ENCODE data around the gene ATXN8OS.
A peak's percentile ranks its signal among the peaks of the same experiment; 100 is the strongest.
"Not testable (repeated sequence)": the region's sequence is repeated elsewhere in the genome, so short reads cannot be mapped to it uniquely, and the experiment has no call there.

Gene ATXN8OS

DNA sequence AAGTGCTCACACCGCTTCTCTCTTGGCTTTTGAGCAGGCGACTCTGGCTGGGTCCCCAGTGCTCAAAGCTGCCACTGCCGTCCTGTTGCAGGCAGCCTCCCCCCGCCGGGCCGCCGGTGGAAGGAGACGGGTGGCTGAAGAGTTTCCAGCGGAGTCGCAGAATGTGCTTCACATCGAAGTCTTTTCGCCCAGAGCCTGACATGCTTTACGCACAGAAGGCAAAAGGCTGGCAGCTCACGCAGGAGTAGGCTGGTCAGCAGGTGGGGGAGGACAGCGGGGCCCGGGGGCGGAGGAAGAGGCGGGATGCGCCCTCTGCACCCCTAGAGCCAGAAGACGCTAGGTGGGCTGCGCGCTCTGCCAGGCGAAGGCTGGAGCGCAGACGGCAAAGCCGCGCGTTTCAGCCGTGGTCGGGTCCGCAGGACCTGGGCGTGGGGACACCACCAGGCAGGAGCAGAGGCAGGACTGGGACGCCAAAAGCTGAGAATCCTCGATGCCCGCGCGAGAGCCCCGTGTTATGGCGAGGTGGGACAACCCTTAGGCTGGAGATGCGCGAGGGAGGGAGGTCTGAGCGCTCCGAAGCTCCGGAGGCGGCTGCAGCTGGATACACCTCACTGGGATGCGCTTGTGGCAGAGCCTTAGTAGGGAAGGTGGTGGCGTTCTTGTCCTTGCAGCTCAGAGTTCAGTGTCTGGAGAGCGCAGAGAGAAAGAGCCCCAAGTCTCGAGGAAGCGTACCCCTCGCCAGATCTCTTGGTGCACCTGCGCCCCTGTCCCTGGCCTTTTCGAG lies at the start of gene ATXN8OS:
Gene ATXN8OS (plus strand): TSS at position 329 of the 784 bp plus-strand sequence.
- Histone ChIP-seq H3K36me3 (ENCODE audit: insufficient read depth, low read length) (no peaks in the 10 kb centered on the region), H2AFZ (ENCODE audit: low read depth, low read length) (peak within 1 kb of the TSS; percentile 60), H3K9me3 (ENCODE audit: low read length) (no peaks in the 10 kb centered on the region), H3K27me3 (ENCODE audit: insufficient read depth, low read length) (no peaks in the 10 kb centered on the region), H3K4me1 (ENCODE audit: insufficient read depth, low read length) (peaks cover 4% of the 10 kb centered on the region), H3K4me3 (ENCODE audit: low read length) (peak within 1 kb of the TSS; percentile 48)

- Histone ChIP-seq H3K36me3 (ENCODE audit: insufficient read depth, low read length) (no peaks in the 10 kb centered on the region), H3K9me3 (ENCODE audit: low read length) (no peaks in the 10 kb centered on the region), H3K27me3 (ENCODE audit: insufficient read depth, low read length) (no peaks in the 10 kb centered on the region), H3K4me3 (ENCODE audit: low read length) (no peak overlapping the region), H3K4me1 (ENCODE audit: insufficient read depth, low read length) (no peaks in the 10 kb centered on the region), H2AFZ (ENCODE audit: low read depth, low read length) (no peak overlapping the region)
Measured at GRCh38 chr13:70080012-70080411, 27.6 kb upstream of the ATXN8OS start.

DNA sequence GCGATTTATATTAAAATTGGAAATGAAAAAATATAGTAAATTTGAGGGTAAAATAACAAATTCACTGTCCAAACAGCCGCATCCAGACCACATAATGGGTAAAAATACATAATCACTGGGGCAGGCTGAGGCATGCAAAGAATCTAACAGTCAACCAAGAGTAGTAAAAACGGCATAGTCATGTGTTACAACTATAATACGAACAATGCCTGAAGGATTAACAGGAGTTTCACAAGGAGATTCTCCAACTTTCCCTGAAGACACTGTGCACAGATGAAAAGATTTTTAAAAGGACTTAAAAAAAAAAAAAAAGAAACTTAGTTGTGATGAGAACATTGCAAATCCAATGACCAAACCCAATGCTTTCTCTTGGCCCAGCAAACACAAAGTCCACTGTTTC lies 20.4 kb upstream of the ATXN8OS start:
- Histone ChIP-seq H3K4me3 (ENCODE audit: low read length) (no peak overlapping the region), H3K9me3 (ENCODE audit: low read length) (no peaks in the 10 kb centered on the region), H2AFZ (ENCODE audit: low read depth, low read length) (no peak overlapping the region), H3K27me3 (ENCODE audit: insufficient read depth, low read length) (no peaks in the 10 kb centered on the region), H3K36me3 (ENCODE audit: insufficient read depth, low read length) (no peaks in the 10 kb centered on the region), H3K4me1 (ENCODE audit: insufficient read depth, low read length) (peaks cover 4% of the 10 kb centered on the region)

- H3K36me3 ChIP-seq (ENCODE audit: insufficient read depth, low read length), result no peaks in the 10 kb centered on the region
- H3K4me1 ChIP-seq (ENCODE audit: insufficient read depth, low read length), result peaks cover 4% of the 10 kb centered on the region
- H2AFZ ChIP-seq (ENCODE audit: low read depth, low read length), result no peak overlapping the region
- H3K27me3 ChIP-seq (ENCODE audit: insufficient read depth, low read length), result no peaks in the 10 kb centered on the region
- no peak overlapping the region for H3K4me3 ChIP-seq (ENCODE audit: low read length)
- H3K9me3 ChIP-seq (ENCODE audit: low read length), result no peaks in the 10 kb centered on the region
Measured at GRCh38 chr13:70088926-70089325, 18.7 kb upstream of the ATXN8OS start.

DNA sequence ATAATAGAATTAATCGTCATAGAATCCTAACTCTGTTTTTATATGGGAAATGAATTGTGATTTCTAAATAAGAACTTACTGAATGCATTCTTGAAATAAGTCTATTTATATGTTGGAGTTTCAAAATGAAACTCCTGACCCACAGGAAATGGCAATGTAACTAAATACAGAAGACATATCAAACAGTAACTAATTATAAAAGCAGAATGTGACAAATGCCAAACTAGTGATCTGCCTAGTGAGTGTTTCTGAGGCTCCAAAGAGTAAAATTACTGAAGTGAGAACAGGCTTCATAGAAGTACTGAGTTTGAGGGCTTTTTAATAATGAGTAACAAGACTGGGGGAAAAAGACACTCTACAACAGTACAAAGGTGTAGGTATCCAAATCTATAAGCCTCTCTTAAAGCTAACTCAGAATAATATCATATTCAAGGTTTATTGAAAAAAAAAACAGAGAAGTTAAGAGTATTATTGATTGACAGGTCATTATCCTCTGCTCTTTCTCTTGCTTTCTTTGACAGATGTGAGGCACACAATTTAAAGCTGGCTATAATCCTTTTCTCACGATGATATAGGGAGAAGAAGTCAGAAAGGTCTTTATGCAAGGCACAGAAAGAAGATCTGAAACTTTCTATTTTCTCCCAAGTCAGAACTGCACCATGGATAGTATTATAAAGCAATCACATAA lies 17.4 kb upstream of the ATXN8OS start:
- H3K4me3 ChIP-seq (ENCODE audit: low read length), result no peak overlapping the region
- H2AFZ ChIP-seq (ENCODE audit: low read depth, low read length), result peak overlapping the region; percentile 67
- peaks cover 4% of the 10 kb centered on the region for H3K4me1 ChIP-seq (ENCODE audit: insufficient read depth, low read length)
- no peaks in the 10 kb centered on the region for H3K9me3 ChIP-seq (ENCODE audit: low read length)
- no peaks in the 10 kb centered on the region for H3K36me3 ChIP-seq (ENCODE audit: insufficient read depth, low read length)
- H3K27me3 ChIP-seq (ENCODE audit: insufficient read depth, low read length), result no peaks in the 10 kb centered on the region

GRCh38 chr13:70098669-70099068 lies 9.0 kb upstream of the ATXN8OS start:
- Histone ChIP-seq H3K9me3 (ENCODE audit: low read length) (no peaks in the 10 kb centered on the region), H3K4me1 (ENCODE audit: insufficient read depth, low read length) (no peaks in the 10 kb centered on the region), H3K27me3 (ENCODE audit: insufficient read depth, low read length) (no peaks in the 10 kb centered on the region), H3K36me3 (ENCODE audit: insufficient read depth, low read length) (no peaks in the 10 kb centered on the region), H3K4me3 (ENCODE audit: low read length) (no peak overlapping the region), H2AFZ (ENCODE audit: low read depth, low read length) (no peak overlapping the region)

DNA sequence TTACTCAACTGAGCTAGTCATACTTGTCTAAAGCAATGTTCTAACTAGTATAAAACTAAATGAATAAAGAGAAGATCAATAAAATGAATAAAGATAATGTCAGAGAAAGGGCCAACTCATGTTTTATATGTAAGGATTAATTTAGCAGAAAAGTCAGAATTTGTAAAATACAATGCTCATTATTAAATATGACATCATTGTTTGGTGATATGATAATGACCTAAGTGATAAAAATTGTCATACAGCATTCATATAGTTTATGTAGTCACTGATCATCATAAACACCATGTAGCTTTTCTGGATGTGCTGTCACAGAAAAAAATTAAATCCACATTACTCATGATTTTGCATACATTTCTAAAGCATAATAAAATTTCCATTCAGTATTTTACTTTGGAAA lies 3.1 kb upstream of the ATXN8OS start:
- no peaks in the 10 kb centered on the region for H3K27me3 ChIP-seq (ENCODE audit: insufficient read depth, low read length)
- peaks cover 4% of the 10 kb centered on the region for H3K4me1 ChIP-seq (ENCODE audit: insufficient read depth, low read length)
- H3K4me3 ChIP-seq (ENCODE audit: low read length), result no peak overlapping the region

DNA sequence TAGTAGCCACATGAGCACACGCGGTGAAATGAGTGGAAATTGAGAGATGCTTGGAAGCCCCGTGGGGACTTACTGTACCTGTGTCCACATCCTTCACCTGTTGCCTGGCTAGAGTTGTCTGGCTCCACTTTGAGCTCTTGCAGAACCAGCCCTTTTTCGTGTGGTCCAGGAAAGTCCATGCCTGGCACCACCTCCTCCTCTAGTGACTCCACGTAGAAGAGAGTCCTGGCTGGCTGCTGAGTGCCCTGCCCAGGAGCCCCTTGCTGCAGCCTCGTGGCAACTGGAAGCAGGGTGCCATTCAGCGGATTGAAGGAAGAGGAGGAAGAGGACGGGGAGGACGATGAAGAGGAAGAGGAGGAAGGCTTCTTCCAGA lies 515 bp upstream of the ATXN8OS start:
- H3K4me3 ChIP-seq (ENCODE audit: low read length), result peak overlapping the region; percentile 48
- H2AFZ ChIP-seq (ENCODE audit: low read depth, low read length), result peak overlapping the region; percentile 60
- no peaks in the 10 kb centered on the region for H3K27me3 ChIP-seq (ENCODE audit: insufficient read depth, low read length)
- H3K36me3 ChIP-seq (ENCODE audit: insufficient read depth, low read length), result no peaks in the 10 kb centered on the region
- H3K4me1 ChIP-seq (ENCODE audit: insufficient read depth, low read length), result peaks cover 4% of the 10 kb centered on the region
- H3K9me3 ChIP-seq (ENCODE audit: low read length), result no peaks in the 10 kb centered on the region

More for the DNA sequence above, 3.1 kb upstream of the ATXN8OS start:
- no peaks in the 10 kb centered on the region for H3K36me3 ChIP-seq (ENCODE audit: insufficient read depth, low read length)
- no peaks in the 10 kb centered on the region for H3K9me3 ChIP-seq (ENCODE audit: low read length)
- H2AFZ ChIP-seq (ENCODE audit: low read depth, low read length), result no peak overlapping the region

GRCh38 chr13:70108356-70109105 lies 905 bp downstream of the ATXN8OS start, which contains the start of gene KLHL1:
TSS of gene KLHL1 (minus strand) at chr13:70108452. CDS start at chr13:70107699, 753 bp downstream.
- Histone ChIP-seq H3K36me3 (ENCODE audit: insufficient read depth, low read length) (no peaks in the 10 kb centered on the region), H3K9me3 (ENCODE audit: low read length) (no peaks in the 10 kb centered on the region), H3K4me3 (ENCODE audit: low read length) (peak within 1 kb of the TSS; percentile 48), H3K4me1 (ENCODE audit: insufficient read depth, low read length) (peaks cover 4% of the 10 kb centered on the region), H3K27me3 (ENCODE audit: insufficient read depth, low read length) (no peaks in the 10 kb centered on the region), H2AFZ (ENCODE audit: low read depth, low read length) (peak within 1 kb of the TSS; percentile 60)

GRCh38 chr13:70117338-70117905 lies 9.8 kb downstream of the ATXN8OS start:
- no peak overlapping the region for H3K4me3 ChIP-seq (ENCODE audit: low read length)
- H3K4me1 ChIP-seq (ENCODE audit: insufficient read depth, low read length), result no peaks in the 10 kb centered on the region
- H3K27me3 ChIP-seq (ENCODE audit: insufficient read depth, low read length), result no peaks in the 10 kb centered on the region
- no peaks in the 10 kb centered on the region for H3K36me3 ChIP-seq (ENCODE audit: insufficient read depth, low read length)
- no peaks in the 10 kb centered on the region for H3K9me3 ChIP-seq (ENCODE audit: low read length)
- no peak overlapping the region for H2AFZ ChIP-seq (ENCODE audit: low read depth, low read length)

- Histone ChIP-seq H3K4me3 (ENCODE audit: low read length) (no peak overlapping the region), H3K36me3 (ENCODE audit: insufficient read depth, low read length) (no peaks in the 10 kb centered on the region), H3K4me1 (ENCODE audit: insufficient read depth, low read length) (no peaks in the 10 kb centered on the region), H2AFZ (ENCODE audit: low read depth, low read length) (no peak overlapping the region), H3K27me3 (ENCODE audit: insufficient read depth, low read length) (no peaks in the 10 kb centered on the region), H3K9me3 (ENCODE audit: low read length) (no peaks in the 10 kb centered on the region)
Measured at GRCh38 chr13:70125693-70126092, 18.1 kb downstream of the ATXN8OS start.

DNA sequence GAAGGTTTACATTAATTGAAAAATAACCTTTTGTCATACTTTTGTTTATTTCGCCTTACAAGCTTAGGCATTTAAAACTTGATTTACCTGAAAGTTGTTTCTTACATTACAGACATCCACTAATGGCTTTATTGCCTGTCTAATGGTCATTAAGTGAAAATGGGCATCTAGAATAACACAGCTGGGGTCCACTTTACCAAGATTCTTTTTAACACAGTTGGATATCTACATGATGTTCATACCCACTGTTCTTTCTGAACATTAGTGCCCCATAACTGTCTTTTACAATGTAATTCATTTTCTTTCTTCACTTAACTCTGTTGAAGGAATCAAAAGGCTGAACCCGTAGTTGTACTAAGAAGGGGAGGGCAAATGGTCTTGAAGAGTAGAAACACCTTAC lies 20.5 kb downstream of the ATXN8OS start:
- Histone ChIP-seq H3K9me3 (ENCODE audit: low read length) (no peaks in the 10 kb centered on the region), H3K27me3 (ENCODE audit: insufficient read depth, low read length) (no peaks in the 10 kb centered on the region)

GRCh38 chr13:70142658-70143057 lies 35.0 kb downstream of the ATXN8OS start:
- not testable (repeated sequence) for H3K9me3 ChIP-seq (ENCODE audit: low read length); H3K4me1 ChIP-seq (ENCODE audit: insufficient read depth, low read length); H3K27me3 ChIP-seq (ENCODE audit: insufficient read depth, low read length); H3K4me3 ChIP-seq (ENCODE audit: low read length); H3K36me3 ChIP-seq (ENCODE audit: insufficient read depth, low read length); H2AFZ ChIP-seq (ENCODE audit: low read depth, low read length)

More for the DNA sequence above, 20.5 kb downstream of the ATXN8OS start:
- H3K4me3 ChIP-seq (ENCODE audit: low read length), result no peak overlapping the region
- H2AFZ ChIP-seq (ENCODE audit: low read depth, low read length), result no peak overlapping the region
- no peaks in the 10 kb centered on the region for H3K36me3 ChIP-seq (ENCODE audit: insufficient read depth, low read length)
- no peaks in the 10 kb centered on the region for H3K4me1 ChIP-seq (ENCODE audit: insufficient read depth, low read length)

Data from neuron (in vitro differentiated cells).